GM04503 (cell line): ENCODE measurements around the gene ZMIZ1.

Source experiments
- DNase-seq: peaks from one replicate; pipeline ENCODE4 v3.0.0-alpha.2; 2012; ENCODE audit warnings: low read depth

ZMIZ1 gene

GRCh38 chr10:79286318-79286951 lies 217.7 kb downstream of the ZMIZ1 start:
- no peak for DNase-seq

GRCh38 chr10:79287973-79288723 lies 219.4 kb downstream of the ZMIZ1 start:
- DNase-seq: no peak

- DNase-seq: no peak
Observed at GRCh38 chr10:79289801-79290200, 221.0 kb downstream of the ZMIZ1 start.

GRCh38 chr10:79292026-79292766 lies 223.4 kb downstream of the ZMIZ1 start:
- no peak for DNase-seq

- DNase-seq: no peak
Observed at GRCh38 chr10:79292891-79293746, 224.4 kb downstream of the ZMIZ1 start.

GRCh38 chr10:79293841-79294581 lies 225.2 kb downstream of the ZMIZ1 start:
- no peak for DNase-seq

GRCh38 chr10:79295563-79295962 lies 226.8 kb downstream of the ZMIZ1 start:
- DNase-seq: no peak

- no peak for DNase-seq
Observed at GRCh38 chr10:79296431-79296830, 227.7 kb downstream of the ZMIZ1 start.

- peak; percentile 76 for DNase-seq
Observed at GRCh38 chr10:79298403-79299244, 229.9 kb downstream of the ZMIZ1 start.

- peak; percentile 82 for DNase-seq
Observed at GRCh38 chr10:79299397-79300241, 230.9 kb downstream of the ZMIZ1 start.

GRCh38 chr10:79300711-79301110 lies 231.9 kb downstream of the ZMIZ1 start:
- DNase-seq: no peak

GRCh38 chr10:79301754-79302530 lies 233.2 kb downstream of the ZMIZ1 start:
- DNase-seq: no peak

- no peak for DNase-seq
Observed at GRCh38 chr10:79303631-79304478, 235.1 kb downstream of the ZMIZ1 start.

- DNase-seq: no peak
Observed at GRCh38 chr10:79304479-79305087, 235.8 kb downstream of the ZMIZ1 start.

- DNase-seq: no peak
Observed at GRCh38 chr10:79305515-79305914, 236.7 kb downstream of the ZMIZ1 start.

- DNase-seq: no peak
Observed at GRCh38 chr10:79305988-79306387, 237.2 kb downstream of the ZMIZ1 start.

GRCh38 chr10:79306644-79307220 lies 238.0 kb downstream of the ZMIZ1 start:
- no peak for DNase-seq
